Ovary (tissue), 9 donors: ENCODE data around the gene TFF3. TPM values are rescaled to one million over a fixed set of nuclear protein-coding genes. Genes with fewer than 3 reads are reported as not detected.

Experiments
- DNase-seq, 5 donors: peaks; one replicate each; pipeline ENCODE4 v3.0.0-alpha.2; 2019 to 2020
- H3K27ac ChIP-seq, 2 donors: fragments of 200-600 bp; one replicate each; pipeline versions ENCODE4 v1.5.1 to v1.8.0; 2019 to 2022
- H3K27me3 ChIP-seq: fragments of 200-600 bp; one replicate; pipeline ENCODE4 v1.8.0; 2022
- H3K36me3 ChIP-seq: fragments of 200-600 bp; sonication (generic); one replicate; pipeline ENCODE4 v1.5.1; 2019
- H3K4me1 ChIP-seq: one replicate; pipeline ENCODE4 v1.8.1; 2013; ENCODE audit warnings: mild to moderate bottlenecking, moderate library complexity; ENCODE audit not compliant: insufficient read depth
- H3K4me3 ChIP-seq: fragments of 200-600 bp; sonication (generic); one replicate; pipeline ENCODE4 v1.5.1; 2017
- H3K9me3 ChIP-seq, 2 donors: fragments of 200-600 bp in 1 of 2; sonication (generic) in 1 of 2; one replicate each; pipeline versions ENCODE4 v1.5.1 to v1.8.1; 2013 to 2019; ENCODE audit warnings: mild to moderate bottlenecking in 1 of 2, moderate library complexity in 1 of 2
- EP300 ChIP-seq: sonication (generic); formaldehyde crosslinking; IDR thresholded peaks from one replicate; pipeline ENCODE4 v1.6.1; 2017; ENCODE audit warnings: antibody characterized with exemption
- POLR2A ChIP-seq: fragments of 450-650 bp; IDR thresholded peaks from one replicate; pipeline ENCODE4 v1.6.1; 2017; ENCODE audit warnings: antibody characterized with exemption, mild to moderate bottlenecking, moderate library complexity
- WGBS, 3 donors: extraction: QIAGEN DNeasy Blood & Tissue Kit in 1 of 3; methylation state at CpG; one replicate each; pipeline versions ENCODE4 v1.1.5 to v1.1.7; 2013 to 2017; 5-methylcytosine and 5-hydroxymethylcytosine counted together
- intact Hi-C, 4 donors: fragments of 100-400 bp; cut with DNase I; formaldehyde crosslinking; loops; one replicate each; pipeline versions ENCODE4 v1.11.0 to v1.15.1; 2022 to 2023
- polyA plus RNA-seq, 2 donors: library from polyadenylated mRNA; stranded (reverse); fragments of 200-250 nt in 1 of 2; fragments of 350-450 nt in 1 of 2; fragmentation: Illumina TruSeq in 1 of 2; extraction: RNeasy Lipid Tissue Mini Kit (QIAGEN cat#74804) in 1 of 2; gene quantifications; one replicate each; pipeline ENCODE4 v1.2.3, GENCODE V29; 2013 to 2014
- total RNA-seq, 7 donors: library from RNA; depleted of rRNA in 2 of 7; stranded (reverse); fragments of >200 nt in 2 of 7; fragmentation: NEBNext Ultra II Directional in 3 of 7; extraction: Animal tissue kit (Norgen Biotek cat#: 25700) in 3 of 7; gene quantifications; one replicate each; pipeline versions ENCODE4 v1.1.0 to v1.2.4, GENCODE V29; 2016 to 2023
- TF ChIP-seq, protein P1 (sequence below), 3 donors: fragments of 450-650 bp in 2 of 3; fragments of 200-600 bp in 1 of 3; IDR thresholded peaks; one replicate each; pipeline versions ENCODE4 v1.5.1 to v1.8.0; 2016 to 2022; ENCODE audit warnings: antibody characterized with exemption in 3 of 3, mild to moderate bottlenecking in 1 of 3
- donor health status: DM: no; HTN: no; CAD: no; lungs with moderate emphysema.
- donor health status: DM: no; HTN: no; CAD: no.
- donor health status: Bipolar disorder and iron deficiency.
- donor health status: DM: yes; HTN: yes; CAD: no.
- donor health status: DM: no; HTN: no; CAD: no.
- donor health status: DM: yes; HTN: yes; CAD: no.

The TFF3 gene
- total and polyA plus RNA-seq, 9 donors: 1.3 to 131 (median 11.0) TPM; not detected in 1

DNA sequence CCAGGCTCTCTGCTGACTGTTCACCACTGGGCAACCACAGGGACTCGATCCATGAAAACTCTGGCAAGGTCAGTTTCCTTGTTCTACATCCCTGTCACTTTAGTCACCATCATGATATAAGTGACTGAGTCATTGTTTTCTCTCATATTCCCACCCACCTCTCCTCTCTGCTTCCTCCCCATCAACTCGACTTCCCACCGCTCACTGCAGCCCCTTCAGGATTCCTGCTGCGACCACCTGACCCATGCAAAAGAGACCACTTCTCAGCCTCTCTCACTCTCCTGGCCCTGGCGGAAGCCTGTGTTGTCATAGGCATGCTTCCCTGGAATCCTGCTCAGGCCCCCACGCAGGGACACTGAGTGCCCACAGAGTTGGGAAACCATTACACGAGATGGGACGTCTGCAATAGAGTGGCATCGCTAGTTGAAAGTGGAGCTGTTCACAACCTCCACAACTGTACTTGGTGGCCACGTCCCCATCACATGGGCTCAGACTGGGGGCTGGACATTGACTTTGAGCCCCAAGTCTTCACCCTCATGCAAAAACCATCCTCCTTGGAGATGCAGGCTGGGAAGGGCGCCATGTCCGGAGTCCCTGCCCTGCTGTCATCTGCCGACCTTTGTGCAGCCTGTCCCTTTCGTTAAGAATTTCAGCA is 37.4 kb upstream of the TFF3 start:
- no peak for TF ChIP-seq EP300
- TF ChIP-seq POLR2A: no peak
- TF ChIP-seq, protein P1, sequence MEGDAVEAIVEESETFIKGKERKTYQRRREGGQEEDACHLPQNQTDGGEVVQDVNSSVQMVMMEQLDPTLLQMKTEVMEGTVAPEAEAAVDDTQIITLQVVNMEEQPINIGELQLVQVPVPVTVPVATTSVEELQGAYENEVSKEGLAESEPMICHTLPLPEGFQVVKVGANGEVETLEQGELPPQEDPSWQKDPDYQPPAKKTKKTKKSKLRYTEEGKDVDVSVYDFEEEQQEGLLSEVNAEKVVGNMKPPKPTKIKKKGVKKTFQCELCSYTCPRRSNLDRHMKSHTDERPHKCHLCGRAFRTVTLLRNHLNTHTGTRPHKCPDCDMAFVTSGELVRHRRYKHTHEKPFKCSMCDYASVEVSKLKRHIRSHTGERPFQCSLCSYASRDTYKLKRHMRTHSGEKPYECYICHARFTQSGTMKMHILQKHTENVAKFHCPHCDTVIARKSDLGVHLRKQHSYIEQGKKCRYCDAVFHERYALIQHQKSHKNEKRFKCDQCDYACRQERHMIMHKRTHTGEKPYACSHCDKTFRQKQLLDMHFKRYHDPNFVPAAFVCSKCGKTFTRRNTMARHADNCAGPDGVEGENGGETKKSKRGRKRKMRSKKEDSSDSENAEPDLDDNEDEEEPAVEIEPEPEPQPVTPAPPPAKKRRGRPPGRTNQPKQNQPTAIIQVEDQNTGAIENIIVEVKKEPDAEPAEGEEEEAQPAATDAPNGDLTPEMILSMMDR (IDR thresholded peaks at IDR 0.05): no peak
- H3K27ac ChIP-seq: no peak overlapping the region
- peak in 1 of 5 donors; percentile 16 for DNase-seq
- H3K9me3 ChIP-seq: peaks cover 0 to 5% of the 10 kb centered on the region in 2 donors
- H3K4me3 ChIP-seq: no peak overlapping the region
- WGBS, 3 donors: 88 to 93% (median 92%) methylated on average over 14 of the region's 14 CpGs
- H3K27me3 ChIP-seq: no peaks in the 10 kb centered on the region
- no peaks in the 10 kb centered on the region for H3K4me1 ChIP-seq
- no peaks in the 10 kb centered on the region for H3K36me3 ChIP-seq
- intact Hi-C loops: no loop called here

DNA sequence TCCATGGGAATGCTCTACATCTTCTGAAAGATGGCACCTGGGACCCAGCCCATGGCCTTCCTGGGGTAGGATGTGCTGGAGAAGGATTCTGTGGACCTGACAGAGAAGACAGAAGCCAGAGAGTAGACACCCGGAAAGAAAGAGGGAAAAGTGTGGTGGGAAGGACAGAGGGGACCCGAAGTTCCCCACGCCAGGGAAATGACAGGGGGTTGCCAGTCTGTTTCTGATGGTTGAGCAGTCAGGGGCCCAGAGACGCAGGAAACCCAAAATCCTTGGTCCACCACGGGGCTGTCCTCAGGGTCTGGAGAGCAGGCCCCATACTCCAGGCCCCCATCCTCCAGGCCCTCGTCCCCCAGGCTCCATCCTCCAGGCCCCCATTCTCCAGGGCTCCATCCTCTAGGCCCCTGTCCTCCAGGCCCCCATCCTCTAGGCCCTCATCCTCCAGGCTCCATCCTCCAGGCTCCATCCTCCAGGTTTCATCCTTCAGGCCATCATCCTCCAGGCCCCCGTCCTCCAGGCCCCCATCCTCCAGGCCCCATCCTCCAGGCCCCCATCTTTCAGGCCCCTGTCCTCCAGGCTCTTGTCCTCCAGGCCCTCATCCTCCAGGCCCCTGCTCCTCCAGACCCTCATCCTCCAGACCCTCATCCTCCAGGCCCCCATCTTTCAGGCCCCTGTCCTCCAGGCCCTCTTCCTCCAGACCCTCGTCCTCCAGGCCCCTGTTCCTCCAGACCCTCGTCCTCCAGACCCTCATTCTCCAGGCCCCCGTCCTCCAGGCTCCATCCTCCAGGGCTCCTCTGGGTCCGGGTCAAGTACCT is 36.6 kb upstream of the TFF3 start:
- peak in 1 of 5 donors; percentile 8 for DNase-seq
- Histone ChIP-seq H3K4me1 (no peaks in the 10 kb centered on the region), H3K9me3 (peaks cover 0 to 2% of the 10 kb centered on the region in 2 donors), H3K36me3 (no peaks in the 10 kb centered on the region), H3K27me3 (no peaks in the 10 kb centered on the region), H3K27ac (no peak overlapping the region), H3K4me3 (no peak overlapping the region)
- intact Hi-C loops: no loop called here
- WGBS, 3 donors: 84 to 86% (median 86%) methylated on average over 11 of the region's 11 CpGs
- no peak for TF ChIP-seq POLR2A
- no peak for TF ChIP-seq EP300
- TF ChIP-seq, protein P1 (IDR thresholded peaks at IDR 0.05): no peak

DNA sequence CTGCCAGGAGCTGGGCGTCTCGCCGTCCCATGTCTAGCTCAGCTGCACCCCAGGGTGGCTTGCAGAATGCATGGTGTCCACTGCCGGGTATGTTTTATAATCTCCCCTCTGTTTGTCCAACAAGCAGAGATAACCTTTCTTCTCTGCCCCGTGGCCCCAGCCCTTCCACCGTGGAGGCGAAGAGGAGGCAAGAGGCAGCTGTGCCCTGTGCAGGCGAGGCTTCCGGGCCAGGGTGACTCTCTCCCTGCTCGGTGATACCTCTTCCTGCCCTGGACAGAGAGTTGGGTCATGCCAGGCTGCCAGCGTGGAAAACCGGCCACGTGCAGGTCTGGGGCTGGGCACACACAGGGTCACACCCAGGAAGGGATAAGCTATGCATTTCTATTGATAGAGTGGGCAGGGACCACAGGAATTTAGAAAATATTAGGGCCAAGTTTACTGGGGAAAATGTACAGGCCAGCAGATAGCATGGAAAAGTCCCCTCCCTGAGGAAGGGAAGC is 35.8 kb upstream of the TFF3 start, which contains the start of gene TFF2:
TFF2 (minus strand) TSS at position 68 of the 500 bp plus-strand sequence; CDS start at position 31, 37 bp downstream.
- 20 to 31% (median 28%) methylated on average over 13 of the region's 13 CpGs for WGBS, 3 donors
- Histone ChIP-seq H3K27me3 (no peaks in the 10 kb centered on the region), H3K9me3 (no peaks in the 10 kb centered on the region), H3K27ac (no peak within 1 kb of the TSS), H3K4me3 (no peak within 1 kb of the TSS), H3K4me1 (no peaks in the 10 kb centered on the region), H3K36me3 (no peaks in the 10 kb centered on the region)
- no peak for DNase-seq
- no peak for TF ChIP-seq POLR2A
- no peak for TF ChIP-seq EP300
- TF ChIP-seq, protein P1 (IDR thresholded peaks at IDR 0.05): no peak
- intact Hi-C loops: no loop called here

DNA sequence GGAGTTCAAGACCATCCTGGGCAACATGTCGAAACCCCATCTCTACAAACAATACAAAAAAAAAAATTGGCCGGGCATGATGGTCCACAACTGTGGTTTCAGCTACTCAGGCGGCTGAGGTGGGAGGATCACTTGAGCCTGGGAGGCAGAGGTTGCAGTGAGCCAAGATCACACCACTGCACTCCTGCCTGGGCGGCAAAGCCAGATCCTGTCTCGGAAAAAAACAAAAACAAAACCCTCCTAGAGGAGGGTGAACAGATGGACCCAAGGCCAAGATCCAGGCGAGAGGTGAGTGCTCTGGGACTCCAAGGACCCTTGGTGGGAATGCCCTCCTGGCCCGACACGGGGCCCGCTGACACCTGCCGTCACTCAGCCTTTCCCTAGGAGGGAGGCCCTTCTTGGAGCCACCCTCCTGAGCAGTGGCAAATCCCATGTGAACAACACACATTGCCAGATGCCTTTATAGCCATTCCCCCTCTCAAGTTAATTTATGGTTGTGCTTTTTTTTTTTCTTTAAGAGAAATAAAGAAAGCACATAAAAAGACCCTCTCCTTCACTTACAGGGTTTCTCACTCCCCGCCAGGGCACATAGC is 35.2 kb upstream of the TFF3 start:
- DNase-seq: no peak
- Histone ChIP-seq H3K27ac (no peak overlapping the region), H3K27me3 (no peaks in the 10 kb centered on the region), H3K4me1 (no peaks in the 10 kb centered on the region), H3K36me3 (no peaks in the 10 kb centered on the region), H3K4me3 (no peak overlapping the region), H3K9me3 (no peaks in the 10 kb centered on the region)
- intact Hi-C loops: no loop called here
- 11 to 19% (median 16%) methylated on average over 11 of the region's 11 CpGs for WGBS, 3 donors
- TF ChIP-seq, protein P1 (IDR thresholded peaks at IDR 0.05): no peak
- TF ChIP-seq EP300 (no peak), POLR2A (no peak)
